ENCODE results near the gene SYT1. TPM values are rescaled to one million over a fixed set of nuclear protein-coding genes. Genes with fewer than 3 reads are reported as not detected.

The SYT1 gene
- total RNA-seq, 1 experiment from 2014 or later: 44.9 TPM

DNA sequence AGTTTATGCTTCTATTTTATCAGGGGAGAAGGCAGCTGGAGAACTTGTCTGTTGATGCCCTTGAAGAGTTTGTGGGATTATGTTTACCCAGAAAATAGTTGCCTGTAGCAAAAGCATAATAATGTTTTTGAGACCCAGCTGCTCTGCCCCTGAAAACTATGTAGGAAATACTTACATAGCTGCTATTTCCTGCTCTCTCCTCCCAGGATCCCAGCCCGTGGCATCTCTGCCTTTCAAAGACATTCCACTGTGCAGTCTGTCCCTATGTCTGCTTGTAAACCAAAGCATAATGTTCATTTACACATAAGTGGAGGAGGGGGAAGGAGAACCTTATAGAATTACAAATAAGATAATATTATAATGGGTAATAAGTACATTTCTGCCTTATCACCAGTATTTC is 198.7 kb downstream of the SYT1 start:
- Histone ChIP-seq H4K20me1 (ENCODE audit: insufficient read depth) (no peaks in the 10 kb centered on the region), H3K27ac (ENCODE audit: low read depth, low read length) (no peak overlapping the region), H3K36me3 (ENCODE audit: control insufficient read depth in 1 of 2, insufficient read depth in 2 of 2, low read length in 2 of 2) (no peaks in the 10 kb centered on the region), H3K4me3 (replicated peaks in 1 of 2; ENCODE audit: low read depth in 1 of 2, low read length in 2 of 2) (no peak overlapping the region), H3K27me3 (ENCODE audit: insufficient read depth, low read length) (no peaks in the 10 kb centered on the region), H3K4me1 (ENCODE audit: control insufficient read depth in 1 of 2, insufficient read depth in 2 of 2, low read length in 2 of 2) (peaks cover 9 to 17% of the 10 kb centered on the region in 2 experiments; a peak in 3 of 4 replicates), H3K9me2 (ENCODE audit: insufficient read depth) (no peaks in the 10 kb centered on the region), H3K79me2 (ENCODE audit: insufficient read depth, low read length) (0 out of 2 replicates have a peak, but pooled peaks cover 2% of the 10 kb centered on the region), H3K4me2 (ENCODE audit: low read length) (no peak overlapping the region), H2AFZ (ENCODE audit: low read depth, low read length, poor library complexity, severe bottlenecking) (no peak overlapping the region), H3K9ac (ENCODE audit: low read length) (no peak overlapping the region), H3K9me3 (ENCODE audit: control insufficient read depth in 1 of 2, insufficient read depth in 1 of 2, low read depth in 1 of 2, low read length in 2 of 2) (no peaks in the 10 kb centered on the region)
- ATAC-seq: no peak
- TF ChIP-seq, protein P1, sequence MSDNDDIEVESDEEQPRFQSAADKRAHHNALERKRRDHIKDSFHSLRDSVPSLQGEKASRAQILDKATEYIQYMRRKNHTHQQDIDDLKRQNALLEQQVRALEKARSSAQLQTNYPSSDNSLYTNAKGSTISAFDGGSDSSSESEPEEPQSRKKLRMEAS (IDR thresholded peaks at IDR 0.05): no peak
- TF ChIP-seq EZH2 (IDR thresholded peaks at IDR 0.05) (no peak), RAD21 (IDR thresholded peaks at IDR 0.05; ENCODE audit: low read depth) (no peak), ZFX (IDR thresholded peaks at IDR 0.05) (no peak)
- CTCF ChIA-PET: no interaction called here
- no TSS peak for BruUV-seq (replicated peaks)
- RAD21 ChIA-PET (ENCODE audit: low non-redundant PET in 1 of 2, low total read pairs in 2 of 2, uncharacterized antibody in 2 of 2, unreplicated experiment in 2 of 2): no interaction called here
- no peak for DNase-seq (ENCODE audit: low read depth, low spot score)
- intact Hi-C loops (cut with micrococcal nuclease): no loop called here
- POLR2A ChIA-PET: no interaction called here

DNA sequence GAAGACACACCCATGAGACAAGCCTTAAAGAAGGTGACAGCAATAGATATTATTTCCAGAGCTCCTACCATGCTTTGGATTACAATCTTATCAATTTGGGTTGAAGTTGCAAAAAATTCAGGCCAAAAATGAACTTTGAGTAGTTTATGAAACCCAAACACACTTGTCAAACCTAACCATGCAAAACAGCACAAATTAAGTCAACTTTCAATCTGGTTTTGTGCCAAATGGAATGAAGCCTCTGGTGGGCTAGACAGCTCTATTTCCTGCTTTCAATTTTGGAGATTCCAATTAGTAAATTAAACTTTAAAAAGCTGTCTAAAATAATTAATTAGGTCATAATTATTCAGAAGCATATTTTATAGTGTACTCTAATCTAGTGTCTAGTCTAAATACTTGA is 203.4 kb downstream of the SYT1 start:
- TF ChIP-seq EZH2phosphoT487 (IDR thresholded peaks at IDR 0.05; ENCODE audit: borderline replicate concordance): no peak
- Histone ChIP-seq H3K4me1 (ENCODE audit: control insufficient read depth in 1 of 2, insufficient read depth in 2 of 2, low read length in 2 of 2) (no peaks in the 10 kb centered on the region), H3K9ac (ENCODE audit: low read length) (no peak overlapping the region), H3K4me2 (ENCODE audit: low read length) (no peak overlapping the region), H3K27ac (ENCODE audit: low read depth, low read length) (no peak overlapping the region), H3K27me3 (ENCODE audit: insufficient read depth, low read length) (no peaks in the 10 kb centered on the region), H2AFZ (ENCODE audit: low read depth, low read length, poor library complexity, severe bottlenecking) (no peak overlapping the region), H3K79me2 (ENCODE audit: insufficient read depth, low read length) (no peaks in the 10 kb centered on the region), H3K36me3 (ENCODE audit: control insufficient read depth in 1 of 2, insufficient read depth in 2 of 2, low read length in 2 of 2) (no peaks in the 10 kb centered on the region), H3K9me2 (ENCODE audit: insufficient read depth) (no peaks in the 10 kb centered on the region), H4K20me1 (ENCODE audit: insufficient read depth) (no peaks in the 10 kb centered on the region), H3K4me3 (replicated peaks in 1 of 2; ENCODE audit: low read depth in 1 of 2, low read length in 2 of 2) (no peak overlapping the region), H3K9me3 (ENCODE audit: control insufficient read depth in 1 of 2, insufficient read depth in 1 of 2, low read depth in 1 of 2, low read length in 2 of 2) (no peaks in the 10 kb centered on the region)
- ChIA-PET POLR2A (no interaction called here), CTCF (no interaction called here), RAD21 (ENCODE audit: low non-redundant PET in 1 of 2, low total read pairs in 2 of 2, uncharacterized antibody in 2 of 2, unreplicated experiment in 2 of 2) (no interaction called here)
- no peak for DNase-seq (ENCODE audit: low read depth, low spot score)
- intact Hi-C loops (cut with micrococcal nuclease): no loop called here
- no peak for ATAC-seq
- BruUV-seq (replicated peaks): no TSS peak

Measured in HCT116 (cell line).